MM.1S (cell line): ENCODE measurements around the gene ASIC5.

Experiments used
- DNase-seq: peaks from one replicate; pipeline ENCODE4 v3.0.0-alpha.2; 2015
- H2AFZ ChIP-seq: fragments of 300-600 bp; sonication (generic); 2 replicates; pipeline ENCODE4 v1.6.0; 2016; ENCODE audit warnings: antibody characterized with exemption, low read length
- H3F3A ChIP-seq: fragments of 300-600 bp; sonication (generic); 2 replicates; pipeline ENCODE4 v1.6.1; 2016; ENCODE audit warnings: mild to moderate bottlenecking, antibody characterized with exemption, low read length, moderate library complexity, mixed read lengths; ENCODE audit not compliant: insufficient read depth
- H3K27ac ChIP-seq: fragments of 300-600 bp; sonication (generic); 2 replicates; pipeline ENCODE4 v1.5.1; 2016; ENCODE audit warnings: mild to moderate bottlenecking, low read length
- H3K27me3 ChIP-seq: fragments of 300-600 bp; sonication (generic); replicated peaks from 2 replicates; pipeline ENCODE4 v1.6.0; 2016; ENCODE audit warnings: low read length; ENCODE audit not compliant: insufficient read depth
- H3K36me3 ChIP-seq: fragments of 300-600 bp; sonication (generic); replicated peaks from 2 replicates; pipeline ENCODE4 v1.6.1; 2016; ENCODE audit warnings: mild to moderate bottlenecking, low read length, mixed read lengths; ENCODE audit not compliant: insufficient read depth
- H3K4me1 ChIP-seq: fragments of 300-600 bp; sonication (generic); 2 replicates; pipeline ENCODE4 v1.6.1; 2016; ENCODE audit warnings: low read length, mixed read lengths
- H3K4me2 ChIP-seq: fragments of 300-600 bp; sonication (generic); 2 replicates; pipeline ENCODE4 v1.6.0; 2016; ENCODE audit warnings: low read depth, low read length
- H3K4me3 ChIP-seq: fragments of 300-600 bp; sonication (generic); 2 replicates; pipeline ENCODE4 v1.5.1; 2016; ENCODE audit warnings: low read length, mixed read lengths
- H3K79me2 ChIP-seq: fragments of 300-600 bp; sonication (generic); 2 replicates; pipeline ENCODE4 v1.6.1; 2016; ENCODE audit warnings: mixed run types, low read length, mixed read lengths
- H3K9ac ChIP-seq: fragments of 300-600 bp; sonication (generic); 2 replicates; pipeline ENCODE4 v1.6.1; 2016; ENCODE audit warnings: low read length, mixed read lengths
- H3K9me2 ChIP-seq: fragments of 300-600 bp; sonication (generic); replicated peaks from 2 replicates; pipeline ENCODE4 v1.6.1; 2016; ENCODE audit warnings: mild to moderate bottlenecking, low read length, mixed read lengths; ENCODE audit not compliant: insufficient read depth
- H3K9me3 ChIP-seq: fragments of 300-600 bp; sonication (generic); replicated peaks from 2 replicates; pipeline ENCODE4 v1.6.1; 2016; ENCODE audit warnings: mild to moderate bottlenecking, low read length, mixed read lengths; ENCODE audit not compliant: insufficient read depth
- H4K20me1 ChIP-seq: fragments of 300-600 bp; sonication (generic); 2 replicates; pipeline ENCODE4 v1.6.1; 2016; ENCODE audit warnings: mild to moderate bottlenecking, low read length, moderate library complexity, mixed read lengths; ENCODE audit not compliant: insufficient read depth
- CTCF ChIP-seq: fragments of 300-600 bp; sonication (generic); IDR thresholded peaks from 2 replicates; pipeline ENCODE4 v1.5.1; 2016; ENCODE audit warnings: antibody characterized with exemption, low read length, mixed read lengths
- EZH2 ChIP-seq: fragments of 300-600 bp; sonication (generic); optimal IDR thresholded peaks from 2 replicates; pipeline ENCODE3; 2017; ENCODE audit warnings: low read depth, mild to moderate bottlenecking, antibody characterized with exemption, low read length, mixed read lengths
- EZH2phosphoT487 ChIP-seq: fragments of 300-600 bp; sonication (generic); IDR thresholded peaks from 2 replicates; pipeline ENCODE4 v1.6.1; 2018; ENCODE audit warnings: antibody characterized with exemption, low read length

ASIC5 gene

GRCh38 chr4:155878611-155879010 lies 12.5 kb upstream of the ASIC5 start:
- Histone ChIP-seq H3K4me3 (no peak overlapping the region), H3F3A (peaks cover 6% of the 10 kb centered on the region), H2AFZ (no peak overlapping the region), H3K9ac (no peak overlapping the region), H4K20me1 (no peaks in the 10 kb centered on the region), H3K27me3 (no peaks in the 10 kb centered on the region), H3K4me2 (no peak overlapping the region), H3K79me2 (no peaks in the 10 kb centered on the region), H3K27ac (no peak overlapping the region), H3K9me3 (no peaks in the 10 kb centered on the region), H3K36me3 (no peaks in the 10 kb centered on the region), H3K4me1 (peaks cover 3% of the 10 kb centered on the region; the same call in 1 of the 2 replicates), H3K9me2 (no peaks in the 10 kb centered on the region)
- TF ChIP-seq EZH2 = no peak
- TF ChIP-seq CTCF = no peak
- TF ChIP-seq EZH2phosphoT487 = no peak
- DNase-seq = no peak

DNA sequence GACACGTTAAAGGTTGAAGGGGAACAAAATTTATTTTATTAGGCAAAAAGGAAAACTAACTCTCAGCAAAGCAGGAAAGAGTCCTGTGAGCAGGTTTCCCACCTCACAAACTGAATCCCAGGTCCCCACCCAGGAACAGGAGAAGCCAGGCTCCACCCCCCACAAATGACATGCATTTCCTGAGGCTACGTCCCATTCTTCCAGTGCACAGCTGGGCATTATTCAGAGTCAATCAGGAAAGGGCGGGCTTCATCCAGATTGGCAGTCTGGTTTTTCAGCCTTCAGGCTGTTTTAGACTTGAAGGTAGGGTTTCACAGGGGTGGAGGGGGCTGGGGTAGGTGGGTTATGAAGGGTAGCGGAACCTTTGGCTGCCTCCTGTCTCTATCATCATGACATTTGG lies 11.9 kb upstream of the ASIC5 start:
- H3K4me2 ChIP-seq = no peak overlapping the region
- no peaks in the 10 kb centered on the region for H3K9me3 ChIP-seq
- TF ChIP-seq EZH2phosphoT487 = no peak
- H3F3A ChIP-seq = peaks cover 6% of the 10 kb centered on the region
- no peaks in the 10 kb centered on the region for H3K9me2 ChIP-seq
- no peak overlapping the region for H3K4me3 ChIP-seq
- H3K36me3 ChIP-seq = no peaks in the 10 kb centered on the region
- H3K9ac ChIP-seq = no peak overlapping the region
- no peak overlapping the region for H3K27ac ChIP-seq
- no peaks in the 10 kb centered on the region for H3K27me3 ChIP-seq
- H3K79me2 ChIP-seq = no peaks in the 10 kb centered on the region
- peaks cover 3% of the 10 kb centered on the region; the same call in 1 of the 2 replicates for H3K4me1 ChIP-seq
- H4K20me1 ChIP-seq = no peaks in the 10 kb centered on the region
- DNase-seq = no peak
- H2AFZ ChIP-seq = no peak overlapping the region

GRCh38 chr4:155875878-155876277 lies 9.8 kb upstream of the ASIC5 start:
- H3F3A ChIP-seq = no peaks in the 10 kb centered on the region; the same call in 1 of the 2 replicates
- H3K27me3 ChIP-seq = no peaks in the 10 kb centered on the region
- H3K4me3 ChIP-seq = no peak overlapping the region
- no peaks in the 10 kb centered on the region for H3K79me2 ChIP-seq
- no peak for DNase-seq
- no peak overlapping the region for H2AFZ ChIP-seq
- no peaks in the 10 kb centered on the region for H4K20me1 ChIP-seq
- H3K4me1 ChIP-seq = no peaks in the 10 kb centered on the region
- H3K36me3 ChIP-seq = no peaks in the 10 kb centered on the region
- no peaks in the 10 kb centered on the region for H3K9me3 ChIP-seq
- H3K9me2 ChIP-seq = no peaks in the 10 kb centered on the region
- TF ChIP-seq EZH2phosphoT487 = no peak
- no peak for TF ChIP-seq EZH2
- TF ChIP-seq CTCF = no peak
- H3K27ac ChIP-seq = no peak overlapping the region
- no peak overlapping the region for H3K4me2 ChIP-seq
- H3K9ac ChIP-seq = no peak overlapping the region

- Histone ChIP-seq H3K9me2 (no peaks in the 10 kb centered on the region), H3K27ac (no peak overlapping the region), H3K79me2 (no peaks in the 10 kb centered on the region), H3K9ac (no peak overlapping the region), H2AFZ (no peak overlapping the region), H3F3A (no peaks in the 10 kb centered on the region), H3K27me3 (no peaks in the 10 kb centered on the region), H3K4me1 (peaks cover 6% of the 10 kb centered on the region; the same call in 1 of the 2 replicates), H3K4me2 (no peak overlapping the region), H3K9me3 (no peaks in the 10 kb centered on the region), H4K20me1 (no peaks in the 10 kb centered on the region), H3K36me3 (no peaks in the 10 kb centered on the region), H3K4me3 (no peak overlapping the region)
- DNase-seq = no peak
- no peak for TF ChIP-seq EZH2
- no peak for TF ChIP-seq EZH2phosphoT487
- no peak for TF ChIP-seq CTCF
These were observed 10.2 kb downstream of the ASIC5 start for GRCh38 chr4:155855897-155856296.
